GM19035 (cell line): ENCODE results near the gene FFAR3.

Experiments used
- ATAC-seq: cut with Tn5 transposase; IDR thresholded peaks from one replicate; pipeline ENCODE4 v1.9.1; 2021; ENCODE audit not compliant: unreplicated experiment

FFAR3 gene

GRCh38 chr19:35357867-35358573, at the start of gene FFAR3:
FFAR3 (plus strand) TSS chr19:35358460; CDS start chr19:35358891, 431 bp downstream.
- ATAC-seq, result no peak

GRCh38 chr19:35308910-35309309, 49.4 kb upstream of the FFAR3 start:
- ATAC-seq, result no peak

GRCh38 chr19:35309481-35310279, 48.6 kb upstream of the FFAR3 start:
- ATAC-seq, result no peak

GRCh38 chr19:35310331-35310730, 47.9 kb upstream of the FFAR3 start:
- ATAC-seq, result no peak

- no peak for ATAC-seq
These were observed 47.3 kb upstream of the FFAR3 start for GRCh38 chr19:35310811-35311465.

GRCh38 chr19:35311901-35312665, 46.2 kb upstream of the FFAR3 start:
- ATAC-seq, result no peak

- ATAC-seq, result no peak
These were observed 44.7 kb upstream of the FFAR3 start for GRCh38 chr19:35313587-35313986.

GRCh38 chr19:35314031-35314430, 44.2 kb upstream of the FFAR3 start:
- no peak for ATAC-seq

GRCh38 chr19:35314858-35315470, 43.3 kb upstream of the FFAR3 start:
- ATAC-seq, result no peak

- ATAC-seq, result no peak
These were observed 42.4 kb upstream of the FFAR3 start for GRCh38 chr19:35315883-35316282.

GRCh38 chr19:35316560-35316959, 41.7 kb upstream of the FFAR3 start:
- no peak for ATAC-seq

- ATAC-seq, result no peak
These were observed 40.7 kb upstream of the FFAR3 start for GRCh38 chr19:35317464-35318043.

GRCh38 chr19:35318679-35319448, 39.4 kb upstream of the FFAR3 start:
- ATAC-seq, result no peak

- no peak for ATAC-seq
These were observed 38.1 kb upstream of the FFAR3 start for GRCh38 chr19:35320065-35320713.

- ATAC-seq, result no peak
These were observed 37.0 kb upstream of the FFAR3 start for GRCh38 chr19:35321291-35321690.

- no peak for ATAC-seq
These were observed 36.2 kb upstream of the FFAR3 start for GRCh38 chr19:35322014-35322413.

GRCh38 chr19:35327642-35328041, 30.6 kb upstream of the FFAR3 start:
- no peak for ATAC-seq

- no peak for ATAC-seq
These were observed 29.4 kb upstream of the FFAR3 start, which contains the start of gene CD22 for GRCh38 chr19:35328851-35329285. CD22 (plus strand) TSS chr19:35329187; CDS start chr19:35332041, 2,854 bp downstream.

GRCh38 chr19:35329323-35329722, 28.9 kb upstream of the FFAR3 start:
- ATAC-seq, result no peak
